ENCODE data around the gene DUSP28. TPM values are rescaled to one million over a fixed set of nuclear protein-coding genes. Genes with fewer than 3 reads are reported as not detected.

The DUSP28 gene
- total and polyA plus RNA-seq, 2 of the 8 experiments (the other 6 are each of a cell fraction or from before 2014, with no cell fraction given): 2.1 to 2.3 TPM

GRCh38 chr2:240586198-240586918, 26.2 kb downstream of the DUSP28 start, which contains the start of gene CAPN10 (continued):
- peak; percentile 48; the same call in 1 of the 2 replicates for TF ChIP-seq CHD2 (IDR thresholded peaks at IDR 0.05; ENCODE audit: low read length)
- peak; percentile 88 for TF ChIP-seq SIX5 (IDR thresholded peaks at IDR 0.05; ENCODE audit: low read depth, low read length)
- peak; percentile 62; the same call in 1 of the 2 replicates for TF ChIP-seq RBBP5 (IDR thresholded peaks at IDR 0.05; ENCODE audit: borderline replicate concordance, low read depth, low read length)
- peak; percentile 47 to 93; a peak in 2 of 4 replicates for TF ChIP-seq SIN3A (conservative IDR thresholded peaks at IDR 0.05 in 1 of 2, IDR thresholded peaks at IDR 0.05 in 1 of 2; ENCODE audit: low read depth in 1 of 2, low read length in 2 of 2)
- TF ChIP-seq GTF2F1 (IDR thresholded peaks at IDR 0.05; ENCODE audit: borderline replicate concordance, low read depth, low read length): peak; percentile 21; the same call in 1 of the 2 replicates
- no peak for TF ChIP-seq CEBPB (IDR thresholded peaks at IDR 0.05; ENCODE audit: low read depth, low read length)
- TF ChIP-seq CHD1 (IDR thresholded peaks at IDR 0.05; ENCODE audit: low read depth, low read length): no peak
- peak; percentile 61 for TF ChIP-seq MAX (IDR thresholded peaks at IDR 0.05)
- TF ChIP-seq ZNF274 (IDR thresholded peaks at IDR 0.05; ENCODE audit: borderline replicate concordance, extremely low read depth, low read length): no peak
- no peak for TF ChIP-seq EZH2 (IDR thresholded peaks at IDR 0.05; ENCODE audit: low read depth, low read length, severe bottlenecking)
- peak; percentile 90 for TF ChIP-seq PHF8 (conservative IDR thresholded peaks at IDR 0.05; ENCODE audit: low read depth, low read length)
- TF ChIP-seq JUND (IDR thresholded peaks at IDR 0.05; ENCODE audit: low read length): no peak
- TF ChIP-seq CREB1 (IDR thresholded peaks at IDR 0.05): peak; percentile 85
- no peak for TF ChIP-seq RXRA (IDR thresholded peaks at IDR 0.05; ENCODE audit: insufficient read depth, low read depth, low read length)
- no peak for TF ChIP-seq EP300 (IDR thresholded peaks at IDR 0.05; ENCODE audit: borderline replicate concordance in 1 of 2, low read depth in 2 of 2, low read length in 2 of 2)
- no peak for TF ChIP-seq RAD21 (IDR thresholded peaks at IDR 0.05 in 1 of 2, conservative IDR thresholded peaks at IDR 0.05 in 1 of 2; ENCODE audit: low read depth in 2 of 2, low read length in 2 of 2)
- no peak for TF ChIP-seq HDAC6 (IDR thresholded peaks at IDR 0.05; ENCODE audit: low read depth, low read length)
- TF ChIP-seq CTCF (IDR thresholded peaks at IDR 0.05; ENCODE audit: control extremely low read depth in 1 of 3, insufficient read depth in 1 of 3, low read depth in 1 of 3, low read length in 3 of 3): no peak; a peak in 1 of 4 replicates
- peak; percentile 58 for TF ChIP-seq KDM5A (IDR thresholded peaks at IDR 0.05; ENCODE audit: low read length)
- no peak for TF ChIP-seq FOSL1 (IDR thresholded peaks at IDR 0.05; ENCODE audit: insufficient read depth, low read depth, low read length)
- TF ChIP-seq NRF1 (IDR thresholded peaks at IDR 0.05; ENCODE audit: low read depth, low read length): no peak

All from H1 (cell line).